HG02798 (cell line): ENCODE results near the gene GNPTG.

Experiments used
- ATAC-seq: cut with Tn5 transposase; IDR thresholded peaks from one replicate; pipeline ENCODE4 v1.9.1; 2021; ENCODE audit warnings: mild to moderate bottlenecking; ENCODE audit not compliant: unreplicated experiment, poor library complexity

Gene GNPTG

GRCh38 chr16:1345651-1346421 is 5.9 kb upstream of the GNPTG start:
- no peak for ATAC-seq

- no peak for ATAC-seq
These were observed 5.1 kb upstream of the GNPTG start for GRCh38 chr16:1346422-1347285.

- ATAC-seq = no peak
These were observed 4.4 kb upstream of the GNPTG start for GRCh38 chr16:1347286-1347855.

- no peak for ATAC-seq
These were observed 3.8 kb upstream of the GNPTG start for GRCh38 chr16:1347962-1348361.

GRCh38 chr16:1348441-1348840 is 3.3 kb upstream of the GNPTG start:
- ATAC-seq = no peak

GRCh38 chr16:1348926-1349325 is 2.8 kb upstream of the GNPTG start:
- ATAC-seq = no peak

GRCh38 chr16:1349351-1349750 is 2.4 kb upstream of the GNPTG start:
- no peak for ATAC-seq

- ATAC-seq = no peak
These were observed 1.8 kb upstream of the GNPTG start for GRCh38 chr16:1349951-1350350.

- no peak for ATAC-seq
These were observed 1.0 kb upstream of the GNPTG start for GRCh38 chr16:1350691-1351090.

GRCh38 chr16:1351215-1351581 is 533 bp upstream of the GNPTG start:
- ATAC-seq = peak; percentile 14

- ATAC-seq = no peak
These were observed 3.2 kb downstream of the GNPTG start for GRCh38 chr16:1354815-1355540.

GRCh38 chr16:1355591-1355990 is 3.9 kb downstream of the GNPTG start:
- no peak for ATAC-seq

- no peak for ATAC-seq
These were observed 4.5 kb downstream of the GNPTG start for GRCh38 chr16:1356061-1356900.

- no peak for ATAC-seq
These were observed 6.3 kb downstream of the GNPTG start for GRCh38 chr16:1357906-1358566.

GRCh38 chr16:1361685-1362360 is 10.1 kb downstream of the GNPTG start:
- no peak for ATAC-seq

- no peak for ATAC-seq
These were observed 11.1 kb downstream of the GNPTG start for GRCh38 chr16:1362807-1363206.

GRCh38 chr16:1363501-1364041 is 11.8 kb downstream of the GNPTG start:
- ATAC-seq = peak; percentile 42

GRCh38 chr16:1364510-1364909 is 12.8 kb downstream of the GNPTG start:
- no peak for ATAC-seq
